SJCRH30 (cell line): ENCODE measurements around the gene PEPD. TPM values are rescaled to one million over a fixed set of nuclear protein-coding genes. Genes with fewer than 3 reads are reported as not detected.

Experiments
- DNase-seq, 2 experiments: peaks; one replicate each; pipeline ENCODE4 v3.0.0-alpha.2; 2015 to 2020
- H3K27ac ChIP-seq: fragments of 250-450 bp; sonication (Bioruptor Pico); 2 replicates; pipeline ENCODE4 v1.5.1; 2020; ENCODE audit warnings: mild to moderate bottlenecking, moderate library complexity
- H3K27me3 ChIP-seq: fragments of 250-450 bp; sonication (Bioruptor Pico); 2 replicates; pipeline ENCODE4 v1.5.1; 2020; ENCODE audit warnings: mild to moderate bottlenecking, moderate library complexity
- H3K36me3 ChIP-seq: fragments of 250-450 bp; sonication (Bioruptor Pico); 2 replicates; pipeline ENCODE4 v1.5.1; 2020; ENCODE audit warnings: mild to moderate bottlenecking, moderate library complexity
- H3K4me1 ChIP-seq: fragments of 250-450 bp; sonication (Bioruptor Pico); 2 replicates; pipeline ENCODE4 v1.5.1; 2020; ENCODE audit warnings: mild to moderate bottlenecking, moderate library complexity
- H3K4me3 ChIP-seq: fragments of 250-450 bp; sonication (Bioruptor Pico); 2 replicates; pipeline ENCODE4 v1.5.1; 2020; ENCODE audit warnings: mild to moderate bottlenecking, moderate library complexity
- H3K9me3 ChIP-seq: fragments of 250-450 bp; sonication (Bioruptor Pico); replicated peaks from 2 replicates; pipeline ENCODE4 v1.5.1; 2020; ENCODE audit warnings: mild to moderate bottlenecking, moderate library complexity
- total RNA-seq: library from RNA; depleted of rRNA; stranded (reverse); fragments of >200 nt; shearing (Covaris generic); gene quantifications from 2 replicates; pipeline ENCODE4 v1.2.3, GENCODE V29; 2014

PEPD gene
- total RNA-seq, 1 experiment from 2014 or later = 39.5 TPM

DNA sequence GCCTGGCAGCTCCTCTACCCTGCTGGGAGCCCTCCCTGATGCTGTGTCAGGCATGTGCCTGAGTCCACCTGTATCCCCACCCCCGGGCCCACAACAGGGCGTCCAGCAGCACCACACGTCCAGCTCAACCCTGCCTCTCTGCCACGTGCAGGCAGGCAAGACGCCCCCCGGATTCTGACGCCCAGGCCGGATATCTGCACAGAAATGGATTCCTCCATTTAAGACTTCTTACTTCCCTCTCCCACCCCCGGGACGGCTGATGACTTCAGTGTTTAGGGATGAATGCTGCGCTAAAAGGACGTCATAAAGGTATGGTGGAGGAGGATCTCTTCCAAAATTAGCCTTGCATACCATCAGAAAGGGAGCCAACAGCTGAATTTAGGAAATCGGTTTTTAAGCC lies 10.2 kb downstream of the PEPD start:
- Histone ChIP-seq H3K4me3 (no peak overlapping the region), H3K9me3 (no peaks in the 10 kb centered on the region), H3K27ac (no peak overlapping the region), H3K4me1 (peaks cover 23% of the 10 kb centered on the region), H3K27me3 (no peaks in the 10 kb centered on the region), H3K36me3 (no peaks in the 10 kb centered on the region)
- DNase-seq = no peak

DNA sequence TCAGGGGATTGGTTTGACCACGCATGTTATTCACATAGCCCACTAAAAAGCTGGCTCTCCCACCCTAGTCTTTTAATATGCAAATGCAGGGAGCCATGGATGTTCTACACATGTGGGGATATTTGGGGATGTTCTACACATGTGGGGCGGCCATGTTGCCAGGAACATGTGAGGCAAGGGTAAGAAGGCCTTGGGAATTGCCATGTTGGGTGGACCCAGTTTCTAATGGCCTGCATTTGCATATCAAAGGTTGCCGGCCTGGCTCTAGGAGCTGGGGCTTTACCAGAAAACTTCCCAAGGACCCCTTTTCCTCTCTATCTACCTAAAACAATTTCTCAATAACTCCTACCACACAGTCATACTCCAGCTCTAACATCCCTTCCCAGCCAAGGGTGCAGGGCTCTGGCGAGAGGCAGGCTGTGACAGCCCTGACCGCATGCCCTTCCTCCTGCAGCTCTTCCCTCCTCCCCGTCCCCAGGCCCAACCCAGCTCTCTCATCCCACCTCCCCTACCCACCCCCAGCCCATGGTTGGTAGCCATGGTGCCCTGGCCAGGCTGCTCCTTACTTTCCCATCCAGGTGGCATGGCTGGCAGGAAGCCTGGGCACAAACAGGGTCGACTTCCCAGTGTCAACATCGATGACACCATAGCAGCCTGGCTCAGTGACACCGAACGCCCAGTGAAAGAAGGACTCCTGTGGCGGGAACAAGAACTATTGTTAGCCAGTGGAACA lies 11.0 kb downstream of the PEPD start:
- Histone ChIP-seq H3K27ac (no peak overlapping the region), H3K9me3 (no peaks in the 10 kb centered on the region), H3K27me3 (no peaks in the 10 kb centered on the region), H3K36me3 (no peaks in the 10 kb centered on the region), H3K4me1 (peaks cover 21% of the 10 kb centered on the region), H3K4me3 (no peak overlapping the region)
- DNase-seq = no peak

DNA sequence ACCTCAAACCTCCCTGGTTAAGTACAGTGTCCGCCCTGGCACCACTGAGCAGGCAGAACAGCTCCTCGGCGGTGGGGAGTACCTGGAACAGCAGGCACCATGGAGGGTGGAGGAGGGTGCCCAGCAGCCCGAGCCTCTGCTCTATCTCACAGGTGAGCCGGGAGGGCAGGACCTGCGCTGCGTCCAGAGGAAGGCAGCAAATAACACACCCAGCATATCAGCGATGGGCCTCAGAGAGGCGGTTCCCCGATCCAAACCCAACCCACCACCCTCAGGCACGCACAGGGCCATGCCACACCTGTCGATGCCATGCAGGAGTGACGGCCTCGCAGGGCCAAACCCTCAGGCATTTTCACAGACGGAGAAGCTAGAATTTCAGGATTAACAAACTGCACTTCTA lies 11.8 kb downstream of the PEPD start:
- Histone ChIP-seq H3K9me3 (no peaks in the 10 kb centered on the region), H3K27me3 (no peaks in the 10 kb centered on the region), H3K4me3 (no peak overlapping the region), H3K27ac (no peak overlapping the region), H3K36me3 (no peaks in the 10 kb centered on the region), H3K4me1 (peaks cover 15% of the 10 kb centered on the region)
- peak; percentile 73 for DNase-seq

DNA sequence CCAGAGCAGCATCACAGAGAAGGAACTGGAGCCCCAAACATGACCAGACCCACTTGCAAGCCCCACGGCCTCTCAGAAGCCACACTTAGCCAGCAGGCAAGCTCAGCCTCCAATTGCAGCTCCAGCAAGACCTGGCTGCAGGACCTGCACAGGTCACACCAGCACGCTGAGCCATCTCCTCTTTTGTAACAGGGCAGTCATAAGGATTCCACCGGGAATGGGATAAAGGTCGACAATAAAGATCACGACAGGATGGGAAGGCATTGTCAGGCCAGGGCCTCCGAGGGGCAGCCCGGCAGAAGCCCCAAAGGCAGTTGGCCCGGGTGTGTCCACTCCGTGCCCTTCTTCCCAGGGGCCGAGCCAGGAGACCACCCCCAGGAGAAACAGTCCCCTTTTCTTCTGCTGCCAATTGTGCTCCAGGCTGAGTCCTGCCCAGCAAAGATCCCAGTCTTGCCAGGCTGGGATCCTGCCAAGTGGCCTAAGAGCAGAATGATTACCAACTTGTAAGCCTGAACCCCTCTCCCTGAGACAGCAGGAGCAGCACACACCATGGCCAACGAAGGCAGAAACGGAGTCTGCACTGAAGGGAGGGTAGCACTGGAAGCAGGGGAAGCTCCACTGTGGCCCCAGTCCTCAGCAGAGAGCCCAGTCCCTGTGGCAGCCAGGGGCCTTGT lies 12.5 kb downstream of the PEPD start:
- Histone ChIP-seq H3K27ac (no peak overlapping the region), H3K4me3 (no peak overlapping the region), H3K36me3 (no peaks in the 10 kb centered on the region), H3K4me1 (peaks cover 12% of the 10 kb centered on the region), H3K27me3 (no peaks in the 10 kb centered on the region), H3K9me3 (no peaks in the 10 kb centered on the region)
- no peak for DNase-seq

DNA sequence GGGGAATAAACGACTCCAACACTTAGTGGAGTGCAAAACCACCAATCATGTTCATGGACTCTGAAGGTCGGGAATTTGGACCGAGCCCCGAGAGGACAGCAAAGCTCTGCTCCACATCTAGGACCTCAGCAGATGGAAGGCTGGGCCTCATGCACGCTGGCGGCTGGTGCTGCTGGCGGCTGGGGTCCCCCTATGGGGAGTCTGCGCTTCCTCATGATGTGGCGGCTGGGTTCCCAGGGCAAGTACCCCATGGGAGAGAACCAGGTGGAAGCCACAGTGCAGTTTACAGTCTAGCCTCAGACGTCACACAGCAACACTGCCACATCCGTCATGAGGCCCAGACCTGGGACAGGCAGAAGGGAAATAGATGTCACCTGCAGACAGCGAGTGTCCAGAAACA lies 13.2 kb downstream of the PEPD start:
- H3K9me3 ChIP-seq = no peaks in the 10 kb centered on the region
- H3K4me1 ChIP-seq = peaks cover 12% of the 10 kb centered on the region
- H3K27me3 ChIP-seq = no peaks in the 10 kb centered on the region
- no peak overlapping the region for H3K27ac ChIP-seq
- H3K4me3 ChIP-seq = no peak overlapping the region
- no peak for DNase-seq
- H3K36me3 ChIP-seq = no peaks in the 10 kb centered on the region

DNA sequence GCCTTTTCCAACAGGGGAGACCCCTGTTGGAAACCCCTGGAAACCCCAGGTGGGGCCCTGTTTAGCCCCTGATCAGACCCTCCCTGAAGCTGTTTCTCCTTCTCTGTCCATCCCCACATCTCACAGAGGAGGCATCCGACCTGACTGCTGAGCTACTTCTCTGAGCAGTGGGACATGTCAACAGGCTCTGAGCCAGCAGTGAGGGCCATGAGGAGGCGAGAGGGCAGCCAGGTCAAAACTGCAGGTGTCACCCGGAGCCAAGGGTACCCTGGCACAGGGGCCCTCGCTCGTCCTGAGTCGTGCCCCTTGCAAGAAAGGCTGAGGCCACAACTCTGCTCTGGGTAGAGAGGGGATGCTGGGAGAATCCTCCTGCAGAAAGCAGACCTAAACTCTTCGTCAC lies 13.6 kb downstream of the PEPD start:
- Histone ChIP-seq H3K27me3 (no peaks in the 10 kb centered on the region), H3K4me3 (no peak overlapping the region), H3K36me3 (no peaks in the 10 kb centered on the region), H3K27ac (no peak overlapping the region), H3K4me1 (peaks cover 12% of the 10 kb centered on the region), H3K9me3 (no peaks in the 10 kb centered on the region)
- DNase-seq = no peak

DNA sequence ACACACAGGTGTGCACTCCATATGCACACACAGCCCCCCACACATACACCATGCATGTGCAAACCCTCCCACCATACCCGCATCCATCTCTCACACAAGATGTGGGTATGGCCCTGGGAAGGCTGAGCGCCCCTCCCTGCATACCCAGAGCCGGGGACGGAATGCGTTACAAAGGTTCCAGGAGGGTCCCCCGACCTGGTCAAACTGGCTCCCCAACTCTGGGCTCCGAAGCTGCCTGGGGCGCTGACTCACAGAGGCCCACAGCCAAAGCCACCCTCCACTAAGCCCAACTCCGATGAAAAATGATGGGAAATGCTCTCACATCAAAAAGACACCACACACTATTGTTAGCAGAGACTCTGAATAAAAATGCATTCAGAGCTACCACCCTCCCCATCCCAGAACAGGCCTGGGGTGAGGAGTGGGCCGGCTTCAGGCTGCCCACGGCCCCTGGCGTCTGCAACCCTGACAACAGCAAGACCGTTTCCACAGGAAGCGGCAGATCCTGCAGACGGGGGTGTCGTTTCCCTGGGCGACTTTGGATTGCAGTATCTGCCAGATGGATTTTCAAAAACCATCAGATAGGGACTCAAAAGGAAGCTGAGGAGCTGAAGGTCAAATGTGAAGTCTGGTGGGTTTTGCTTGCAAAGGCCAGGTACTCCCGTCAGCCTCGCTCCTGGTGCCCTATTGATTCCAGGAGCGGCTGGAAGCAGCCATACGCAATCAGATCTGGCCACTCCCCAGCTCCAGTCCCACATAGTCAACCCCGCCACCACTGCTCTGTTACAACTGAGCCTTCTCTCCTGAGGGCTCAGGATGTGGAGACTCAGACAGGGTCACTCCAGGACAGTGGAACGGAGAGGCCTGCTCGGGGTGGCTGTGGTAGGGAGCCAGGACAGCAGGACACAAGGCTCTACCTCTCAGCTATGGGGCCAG lies 14.3 kb downstream of the PEPD start:
- Histone ChIP-seq H3K9me3 (no peaks in the 10 kb centered on the region), H3K4me3 (no peak overlapping the region), H3K27ac (no peak overlapping the region), H3K27me3 (no peaks in the 10 kb centered on the region), H3K36me3 (no peaks in the 10 kb centered on the region), H3K4me1 (peaks cover 12% of the 10 kb centered on the region)
- DNase-seq = no peak

DNA sequence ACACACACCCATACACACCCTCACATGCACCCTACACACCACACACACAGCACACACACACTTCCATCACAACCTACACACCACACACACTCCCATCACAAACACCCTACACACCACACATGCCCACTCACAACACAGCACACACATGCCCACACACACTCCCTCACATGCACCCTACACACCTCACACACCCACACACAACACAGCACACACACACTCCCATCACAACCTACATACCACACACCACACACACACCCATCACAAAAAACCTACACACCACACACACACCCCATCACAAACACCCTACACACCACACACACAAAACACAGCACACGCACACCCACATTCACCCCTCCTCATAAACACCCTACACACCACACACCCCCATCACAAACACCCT lies 15.1 kb downstream of the PEPD start:
- DNase-seq = no peak
- Histone ChIP-seq H3K4me1 (peaks cover 12% of the 10 kb centered on the region), H3K4me3 (no peak overlapping the region), H3K27ac (no peak overlapping the region), H3K36me3 (no peaks in the 10 kb centered on the region), H3K27me3 (no peaks in the 10 kb centered on the region), H3K9me3 (no peaks in the 10 kb centered on the region)

DNA sequence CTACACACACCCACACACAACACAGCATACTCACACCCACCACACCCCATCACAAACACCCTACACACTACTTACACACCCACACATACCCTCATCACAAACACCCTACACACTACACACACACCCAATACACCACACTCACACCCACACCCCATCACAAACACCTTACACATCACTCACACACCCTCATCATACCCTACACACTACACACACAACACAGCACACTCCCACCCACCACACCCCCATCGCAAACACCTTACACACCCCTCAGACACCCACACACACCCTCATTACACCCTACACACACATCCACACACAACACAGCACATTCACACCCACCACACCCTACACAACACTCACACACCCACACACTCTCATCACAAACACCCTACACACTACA lies 15.8 kb downstream of the PEPD start:
- Histone ChIP-seq H3K36me3 (no peaks in the 10 kb centered on the region), H3K9me3 (no peaks in the 10 kb centered on the region), H3K27me3 (no peaks in the 10 kb centered on the region), H3K4me1 (peaks cover 12% of the 10 kb centered on the region), H3K27ac (no peak overlapping the region), H3K4me3 (no peak overlapping the region)
- DNase-seq = no peak

DNA sequence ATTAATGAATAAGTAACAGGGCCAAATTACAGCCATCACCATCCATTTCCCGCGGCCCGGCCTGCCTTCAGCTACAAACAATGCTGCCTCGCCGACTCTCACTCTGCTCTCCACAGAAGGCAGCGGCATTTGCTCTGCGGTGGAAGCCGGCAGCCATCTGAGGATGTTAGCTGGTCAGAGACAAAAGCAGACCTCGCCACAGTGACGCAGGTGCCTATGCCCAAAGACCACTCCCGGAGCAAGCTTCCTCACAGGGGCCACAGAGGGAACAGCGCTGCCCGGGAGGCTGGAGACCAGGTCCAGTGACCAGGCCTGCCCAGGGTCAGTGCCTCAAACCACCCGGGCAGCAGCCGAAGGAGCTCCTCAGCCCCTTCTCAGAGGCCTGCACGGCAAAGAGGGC lies 16.4 kb downstream of the PEPD start:
- Histone ChIP-seq H3K27ac (no peak overlapping the region), H3K4me1 (peaks cover 6% of the 10 kb centered on the region), H3K9me3 (no peaks in the 10 kb centered on the region), H3K36me3 (no peaks in the 10 kb centered on the region), H3K27me3 (no peaks in the 10 kb centered on the region), H3K4me3 (no peak overlapping the region)
- DNase-seq = no peak

DNA sequence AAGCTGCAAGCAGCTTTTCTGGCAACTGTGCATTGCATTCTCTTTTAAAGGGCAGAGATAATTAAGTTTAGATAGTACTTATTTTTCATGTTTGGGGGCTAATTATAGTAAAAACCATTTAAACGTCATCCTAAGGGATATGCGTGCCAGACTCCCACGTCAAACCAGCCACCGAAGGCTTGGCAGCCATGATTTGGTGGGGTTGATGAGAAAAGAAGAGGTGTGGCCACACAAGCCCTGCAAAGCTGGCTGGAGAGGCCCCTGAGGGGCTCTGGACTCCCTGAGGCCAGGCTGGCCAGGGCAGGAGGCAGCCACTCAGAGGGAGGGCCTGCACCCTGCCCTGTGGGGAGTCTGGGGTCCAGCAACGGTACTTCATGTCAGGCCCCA lies 17.5 kb downstream of the PEPD start:
- DNase-seq = no peak
- no peaks in the 10 kb centered on the region for H3K9me3 ChIP-seq
- no peaks in the 10 kb centered on the region for H3K27me3 ChIP-seq
- no peaks in the 10 kb centered on the region for H3K4me1 ChIP-seq
- no peak overlapping the region for H3K27ac ChIP-seq
- no peaks in the 10 kb centered on the region; the same call in 1 of the 2 replicates for H3K36me3 ChIP-seq
- no peak overlapping the region for H3K4me3 ChIP-seq

DNA sequence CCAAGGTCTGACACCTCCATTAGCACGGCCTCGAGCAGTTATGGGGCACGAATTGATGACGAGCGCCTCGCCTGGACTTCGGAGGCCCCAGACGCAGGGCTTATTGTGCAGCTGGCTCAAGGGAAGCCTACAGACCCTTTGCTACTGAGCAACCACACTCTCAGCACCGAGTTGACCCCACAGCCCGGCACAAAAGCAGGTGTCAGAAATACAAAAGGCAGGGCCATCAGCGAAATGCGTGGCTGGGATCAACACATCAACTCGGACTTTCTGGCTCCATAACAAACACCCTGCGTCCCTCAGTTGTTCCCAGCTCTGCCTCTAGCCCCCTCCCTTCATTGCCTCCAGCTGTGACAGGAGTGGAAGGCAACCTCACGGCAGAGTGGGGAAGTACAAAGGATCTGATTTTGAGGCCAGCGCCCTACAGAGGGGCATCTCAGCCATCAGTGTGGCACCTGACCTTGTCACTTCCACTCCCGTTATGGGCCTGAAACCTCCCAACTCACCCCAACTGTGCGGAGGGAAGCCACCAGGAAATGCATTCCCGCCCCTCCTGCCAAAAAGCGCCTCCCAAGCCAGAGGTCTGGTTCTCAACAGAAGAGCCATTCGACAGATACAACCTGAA lies 18.0 kb downstream of the PEPD start:
- DNase-seq = no peak
- Histone ChIP-seq H3K4me1 (no peaks in the 10 kb centered on the region), H3K27ac (no peak overlapping the region), H3K36me3 (no peaks in the 10 kb centered on the region; the same call in 1 of the 2 replicates), H3K27me3 (no peaks in the 10 kb centered on the region), H3K4me3 (no peak overlapping the region), H3K9me3 (no peaks in the 10 kb centered on the region)

DNA sequence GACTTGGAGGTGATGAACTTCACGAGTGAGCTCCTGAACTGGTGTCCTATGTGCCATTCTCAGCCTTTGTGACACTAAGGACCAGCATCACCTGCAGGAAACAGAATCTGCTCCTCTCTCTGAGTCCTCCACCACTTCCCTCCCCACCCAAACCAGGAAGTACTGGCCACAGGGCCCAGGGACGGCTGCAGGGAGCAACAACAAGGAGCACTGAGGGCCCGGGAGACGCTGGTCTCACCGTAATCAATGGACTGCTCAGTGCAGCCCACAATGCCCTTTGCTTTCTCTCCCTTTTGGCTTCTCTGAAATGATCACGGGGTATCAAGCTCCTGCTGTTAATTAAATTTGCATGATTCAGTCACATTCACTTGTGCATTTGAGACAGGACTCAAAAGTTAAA lies 18.6 kb downstream of the PEPD start:
- H3K4me1 ChIP-seq = no peaks in the 10 kb centered on the region
- DNase-seq = no peak
- no peaks in the 10 kb centered on the region for H3K9me3 ChIP-seq
- no peaks in the 10 kb centered on the region for H3K27me3 ChIP-seq
- H3K4me3 ChIP-seq = no peak overlapping the region
- H3K27ac ChIP-seq = no peak overlapping the region
- H3K36me3 ChIP-seq = no peaks in the 10 kb centered on the region; the same call in 1 of the 2 replicates

DNA sequence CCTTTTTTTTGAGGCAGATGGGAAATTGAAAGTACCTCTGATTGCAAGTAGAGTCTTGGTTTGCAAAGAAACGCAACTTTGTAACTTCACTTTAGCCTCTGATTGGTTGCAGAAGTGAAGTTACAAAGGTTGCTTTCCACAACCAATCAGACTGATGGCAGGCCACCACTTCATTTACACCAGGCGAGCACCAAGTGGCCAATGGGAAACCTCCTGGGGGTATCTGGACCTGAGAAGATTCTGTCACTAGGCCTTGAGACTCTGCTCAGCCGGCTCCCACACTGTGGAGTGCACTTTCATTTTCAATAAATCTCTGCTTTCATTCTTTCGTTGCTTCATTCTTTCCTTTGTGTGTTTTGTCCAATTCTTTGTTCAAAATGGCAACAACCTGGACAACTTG lies 19.1 kb downstream of the PEPD start:
- no peak for DNase-seq

More for the DNA sequence above, 19.1 kb downstream of the PEPD start:
- H3K27me3 ChIP-seq = no peaks in the 10 kb centered on the region
- H3K36me3 ChIP-seq = no peaks in the 10 kb centered on the region; the same call in 1 of the 2 replicates
- no peak overlapping the region for H3K4me3 ChIP-seq
- H3K9me3 ChIP-seq = no peaks in the 10 kb centered on the region
- H3K4me1 ChIP-seq = no peaks in the 10 kb centered on the region
- H3K27ac ChIP-seq = no peak overlapping the region
